OCI-M1 (cell line): ENCODE results near the gene SWAP70.

Source experiments
- DNase-seq: peaks from one replicate; lab custom pipeline; 2025; lab: John Stamatoyannopoulos, UW

Gene SWAP70

DNA sequence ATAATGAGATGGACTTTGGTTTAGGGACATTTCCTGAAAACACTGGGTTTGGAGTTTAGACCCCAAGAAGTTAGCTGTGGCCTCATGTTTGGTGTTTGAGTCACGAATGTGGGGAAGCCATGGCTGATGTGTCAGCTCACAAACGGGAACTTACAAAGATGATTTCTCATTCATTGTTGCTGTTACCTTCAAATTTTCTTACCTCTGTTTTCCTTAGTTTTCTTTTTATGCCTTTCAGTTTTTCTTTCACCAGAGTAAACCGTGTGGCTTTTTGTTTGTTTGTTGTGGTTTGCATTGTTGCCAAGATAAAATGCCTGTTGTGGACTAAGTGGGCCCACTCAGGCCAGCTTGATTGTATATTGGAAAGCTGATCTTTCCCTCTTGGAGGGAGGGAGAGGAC, 89.1 kb downstream of the SWAP70 start:
- peak; percentile 41 for DNase-seq

DNA sequence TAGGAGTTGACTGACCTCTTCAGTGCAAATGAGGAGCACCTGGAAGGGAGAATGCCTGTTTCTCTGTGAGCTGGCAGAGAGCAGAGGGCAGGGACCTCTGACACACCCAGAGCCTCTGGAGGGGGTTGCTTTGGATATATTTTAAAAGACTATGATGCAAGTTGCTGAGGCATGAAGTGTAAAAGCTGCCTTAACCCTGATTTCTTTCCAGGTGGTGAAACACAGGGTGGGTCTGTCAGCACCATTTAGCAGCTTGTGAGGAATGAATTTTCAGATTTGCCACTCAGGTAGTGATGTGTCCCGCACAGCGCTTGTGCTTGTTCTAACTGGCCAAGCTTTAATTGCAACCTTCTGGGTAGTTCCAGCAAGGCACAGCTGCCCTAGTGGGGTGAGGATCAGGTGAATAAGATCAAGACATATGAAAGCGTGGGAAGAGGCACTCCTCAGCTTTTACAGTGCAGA, 90.2 kb downstream of the SWAP70 start:
- DNase-seq: no peak

DNA sequence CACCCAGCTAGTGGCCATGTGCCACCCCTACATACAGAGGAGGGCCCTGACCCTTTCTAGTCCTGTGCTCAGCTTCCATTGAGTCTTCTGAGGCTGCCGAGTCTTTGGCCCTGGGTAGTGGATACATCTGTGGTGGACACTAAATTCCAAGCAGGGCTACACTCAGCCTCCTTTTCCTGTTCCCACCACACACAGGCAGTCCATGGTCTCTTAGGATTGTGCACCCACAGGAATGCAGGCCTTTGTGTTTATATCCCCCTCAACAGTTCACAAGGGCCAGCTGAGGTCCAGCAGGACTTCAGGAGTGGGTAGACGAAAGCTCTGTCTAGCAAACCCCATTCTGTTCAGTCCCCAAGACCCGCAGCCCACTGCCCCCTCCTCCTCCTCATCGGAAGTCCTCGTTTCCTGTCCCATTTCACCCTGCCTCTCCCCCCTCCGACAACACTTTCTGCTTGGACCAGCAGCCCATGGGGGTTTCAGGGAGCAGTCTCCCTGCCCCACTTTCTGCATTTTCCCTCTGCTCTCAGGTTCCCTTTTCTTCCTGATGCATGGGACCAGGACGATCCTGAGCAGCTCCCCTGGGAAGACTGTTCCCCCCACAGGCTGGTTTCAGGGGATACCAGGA, 91.8 kb downstream of the SWAP70 start:
- no peak for DNase-seq

DNA sequence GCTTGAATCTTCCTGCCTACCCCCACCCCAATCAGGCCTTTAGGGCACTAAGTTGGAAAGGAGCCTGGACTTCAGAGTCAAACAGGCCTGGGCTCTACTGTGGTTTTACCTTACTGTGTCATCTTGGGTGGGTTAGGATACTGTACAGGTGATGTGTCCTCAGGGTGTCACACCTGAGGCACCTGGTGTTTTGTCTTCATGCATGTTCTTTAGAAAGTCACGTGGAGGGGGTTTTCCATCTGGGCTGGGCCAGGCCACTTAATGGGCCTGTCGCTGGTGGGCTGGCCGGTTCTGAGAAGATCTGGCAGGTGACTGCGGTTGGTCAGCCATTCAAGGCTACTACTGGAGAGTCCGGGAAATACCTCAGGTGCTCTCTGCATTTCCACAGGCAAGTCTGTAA, 92.6 kb downstream of the SWAP70 start:
- DNase-seq: no peak

DNA sequence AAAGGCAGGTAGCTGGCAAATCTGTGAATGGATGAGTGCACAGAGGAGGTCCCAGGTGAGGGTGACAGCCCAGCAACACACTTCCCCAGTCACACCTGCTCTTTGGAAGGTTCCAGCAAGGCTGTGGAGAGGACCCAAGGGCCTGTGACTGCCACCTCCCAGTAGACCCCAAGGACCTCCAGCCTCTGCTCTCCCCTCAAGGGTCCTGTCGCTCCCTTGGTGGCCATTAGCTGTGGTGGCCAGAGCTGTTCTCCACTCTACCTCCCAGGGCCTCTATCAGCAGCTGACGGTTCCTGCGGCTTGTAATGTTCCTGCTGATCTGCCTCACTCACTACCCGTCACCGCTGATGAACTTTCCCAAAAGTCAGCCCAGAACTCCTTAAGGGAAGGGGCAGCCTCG, 93.0 kb downstream of the SWAP70 start:
- no peak for DNase-seq

DNA sequence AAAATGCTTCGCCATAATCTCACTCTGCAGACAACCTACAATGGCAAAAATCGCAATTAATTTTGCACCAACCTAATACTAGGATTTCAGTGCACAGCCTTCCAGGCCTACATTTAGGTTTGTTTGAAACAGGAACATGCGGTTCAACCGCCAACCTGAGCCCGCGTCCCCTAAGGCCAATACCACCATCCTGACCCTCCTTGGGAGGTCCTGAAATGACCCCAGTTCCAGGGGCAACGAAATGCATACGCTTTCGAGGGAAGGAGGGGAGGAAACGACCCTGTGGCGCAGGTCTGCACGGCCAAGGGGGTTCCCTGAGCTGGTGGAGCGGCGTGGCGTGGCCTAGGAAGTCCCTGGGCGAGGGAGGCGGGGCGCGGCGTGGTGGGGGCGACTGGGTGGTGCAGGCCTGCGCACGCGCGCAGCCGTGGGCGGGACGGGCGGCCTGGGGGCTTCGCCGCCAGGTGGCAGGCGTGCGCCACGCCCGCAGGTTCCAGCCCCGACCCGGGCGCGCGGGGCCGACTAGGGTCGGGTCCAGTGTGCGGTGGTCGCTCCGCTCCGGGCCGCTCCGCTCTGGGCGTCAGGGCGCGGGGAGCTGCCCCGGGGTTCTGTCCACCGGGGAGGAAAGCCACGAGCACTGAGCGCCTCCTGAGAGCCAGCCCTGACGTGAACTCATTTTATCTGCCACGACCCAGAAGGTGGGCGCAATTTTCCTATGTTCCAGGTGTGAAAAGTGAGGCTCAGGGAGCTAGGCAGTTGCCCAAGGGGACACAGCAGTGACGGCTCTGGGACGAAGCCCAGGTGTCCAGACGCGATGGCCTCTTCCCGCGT, 94.1 kb downstream of the SWAP70 start:
- DNase-seq: peak; percentile 90

DNA sequence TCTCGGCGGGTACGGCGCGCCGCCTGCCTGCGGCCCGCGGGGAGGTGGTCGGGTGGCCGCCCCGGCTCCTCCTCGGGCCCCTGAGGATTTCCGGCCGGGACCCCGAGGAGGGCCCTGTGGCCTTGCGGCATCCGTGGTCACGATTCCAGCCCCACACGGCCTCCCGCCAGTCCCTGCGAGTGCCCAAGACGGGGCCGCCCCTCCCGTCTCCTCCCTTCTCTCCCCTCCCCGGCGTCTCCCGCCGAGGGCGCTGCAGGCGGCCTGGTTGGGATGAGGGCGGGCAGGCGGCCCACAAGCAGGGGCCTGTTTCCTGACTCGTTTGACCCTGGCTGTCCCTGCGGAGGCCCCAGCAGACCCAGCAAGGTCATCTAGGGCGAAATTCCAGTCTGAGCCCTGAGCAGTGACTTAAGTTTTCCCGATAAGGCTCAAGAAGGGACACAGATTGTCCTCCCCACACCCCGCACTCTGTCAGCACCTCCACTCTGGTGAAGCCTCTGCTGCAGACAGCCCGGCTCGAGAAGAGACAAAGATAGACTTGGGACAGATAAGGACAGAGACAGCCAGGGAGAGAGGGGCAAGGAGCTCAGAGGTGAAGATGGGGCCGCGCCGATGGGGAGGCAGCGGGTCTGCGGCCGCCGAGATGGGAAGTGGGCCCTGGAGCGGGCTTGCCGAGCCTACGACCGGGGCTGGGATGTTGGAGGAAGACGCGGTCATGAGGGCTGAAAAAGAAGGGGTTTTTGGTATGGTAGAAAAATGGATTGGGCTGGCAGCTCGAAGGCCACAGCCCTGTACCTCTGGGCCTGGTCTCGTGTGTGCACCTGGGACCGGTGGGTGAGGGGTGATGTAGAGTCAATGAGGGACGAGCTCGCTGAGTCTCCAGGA, 95.0 kb downstream of the SWAP70 start:
- DNase-seq: peak; percentile 83

DNA sequence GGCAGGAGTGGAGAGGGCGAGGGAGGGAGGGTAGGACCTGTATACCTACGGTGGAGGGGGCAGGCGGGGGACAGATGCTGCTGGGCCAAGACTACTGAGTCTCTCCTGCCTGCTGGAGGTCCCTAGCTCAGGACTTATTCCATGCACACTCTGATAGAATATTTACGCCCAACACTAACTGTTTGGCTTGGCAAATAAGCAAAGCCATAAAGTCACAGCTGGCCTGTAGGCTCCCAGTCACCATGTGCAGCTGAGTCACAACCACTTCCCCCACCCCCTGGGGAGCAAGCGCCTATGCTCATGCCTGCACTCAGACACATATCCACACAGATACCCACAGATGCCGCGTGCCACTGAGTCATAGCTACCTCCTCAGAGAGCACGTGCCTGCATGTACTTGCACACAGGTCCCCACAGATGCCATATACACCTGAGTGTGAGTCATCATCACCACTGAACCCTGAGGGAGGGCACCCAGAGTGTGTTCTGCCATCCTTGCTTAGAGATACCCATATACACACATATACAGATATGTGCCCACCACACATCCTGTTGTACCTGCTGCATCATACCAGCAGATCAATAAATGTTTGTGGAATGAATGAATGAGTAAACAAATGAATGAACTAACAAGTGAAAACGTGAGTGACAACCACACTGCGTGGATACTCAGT, 95.8 kb downstream of the SWAP70 start:
- peak; percentile 10 for DNase-seq

DNA sequence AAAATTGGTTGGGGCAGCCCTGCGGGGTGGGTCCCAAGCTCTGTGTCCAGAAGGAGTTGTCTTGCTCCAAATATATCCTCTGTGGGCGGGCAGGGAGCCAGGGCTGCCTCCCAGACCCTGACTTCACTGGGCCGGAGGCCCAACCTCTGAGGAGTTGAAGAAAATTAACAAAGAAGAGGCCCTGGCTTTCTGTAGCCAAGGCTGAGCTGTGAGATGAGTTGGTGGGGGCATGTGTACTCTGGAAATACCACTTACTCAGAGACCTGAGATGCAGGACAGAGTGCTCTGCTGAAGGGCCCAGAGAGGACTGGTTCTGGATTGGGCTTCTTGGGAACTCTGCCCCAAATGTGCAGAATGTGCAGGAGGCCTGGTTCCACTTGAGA, 96.3 kb downstream of the SWAP70 start:
- DNase-seq: no peak

DNA sequence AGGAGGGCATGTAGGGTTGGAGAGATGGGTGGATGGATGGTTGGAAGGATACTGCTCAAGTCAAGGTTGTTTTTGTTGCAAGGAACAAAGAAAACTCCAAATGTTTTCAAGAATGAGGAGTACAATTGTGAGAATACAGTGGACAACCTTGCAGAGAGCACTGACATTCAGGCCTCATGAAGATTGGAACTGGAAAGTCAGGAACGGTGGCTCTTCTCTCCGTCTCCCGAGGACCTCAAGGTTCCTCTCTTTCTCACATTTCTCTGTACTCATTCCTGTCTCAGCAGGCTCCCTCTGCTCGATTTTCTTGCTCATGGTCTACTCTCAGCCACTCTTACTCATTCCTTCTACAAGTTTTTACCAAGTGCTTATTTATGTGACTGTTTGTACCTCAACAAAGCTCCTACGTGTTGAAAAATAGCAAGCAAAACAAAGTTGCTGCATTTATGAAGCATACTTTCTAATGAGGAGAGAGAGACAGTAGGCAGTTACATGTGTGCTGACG, 97.6 kb downstream of the SWAP70 start:
- no peak for DNase-seq

DNA sequence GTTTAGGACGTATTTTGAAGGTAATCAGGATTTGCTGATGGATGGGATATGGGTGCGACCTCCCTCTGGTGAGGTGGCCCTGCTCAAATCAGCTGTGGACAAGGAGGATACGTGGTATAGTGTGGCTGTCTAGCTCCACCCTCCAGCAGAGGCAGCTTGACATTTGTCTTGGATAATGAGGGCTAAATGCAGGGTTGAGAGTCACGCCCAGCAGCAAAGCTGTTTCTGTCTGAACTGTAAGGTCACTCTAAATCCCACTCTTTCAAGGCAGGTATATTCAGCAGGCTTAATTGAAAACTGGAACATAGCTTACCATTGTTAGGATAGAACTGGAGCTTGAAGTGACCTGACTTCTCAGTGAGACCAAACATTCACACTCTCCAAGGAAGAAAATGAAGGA, 98.7 kb downstream of the SWAP70 start:
- no peak for DNase-seq

DNA sequence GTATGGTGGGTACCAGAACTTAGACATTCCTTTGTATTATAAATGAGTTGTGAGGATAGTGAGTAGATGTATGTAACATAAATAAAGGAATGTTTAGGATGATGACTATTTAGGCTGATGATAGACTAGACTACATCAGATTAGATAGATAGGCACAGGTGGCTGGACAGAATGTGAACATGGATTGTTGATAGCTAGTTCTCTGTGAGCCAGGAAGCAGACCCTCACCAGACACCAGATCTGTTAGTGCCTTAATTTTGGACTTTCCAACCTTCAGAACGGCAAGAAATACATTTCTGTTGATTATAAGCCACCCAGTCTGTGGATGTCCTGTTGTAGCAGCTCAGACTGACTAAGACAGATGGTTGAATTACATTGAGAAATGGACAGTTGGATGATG, 99.4 kb downstream of the SWAP70 start:
- no peak for DNase-seq

DNA sequence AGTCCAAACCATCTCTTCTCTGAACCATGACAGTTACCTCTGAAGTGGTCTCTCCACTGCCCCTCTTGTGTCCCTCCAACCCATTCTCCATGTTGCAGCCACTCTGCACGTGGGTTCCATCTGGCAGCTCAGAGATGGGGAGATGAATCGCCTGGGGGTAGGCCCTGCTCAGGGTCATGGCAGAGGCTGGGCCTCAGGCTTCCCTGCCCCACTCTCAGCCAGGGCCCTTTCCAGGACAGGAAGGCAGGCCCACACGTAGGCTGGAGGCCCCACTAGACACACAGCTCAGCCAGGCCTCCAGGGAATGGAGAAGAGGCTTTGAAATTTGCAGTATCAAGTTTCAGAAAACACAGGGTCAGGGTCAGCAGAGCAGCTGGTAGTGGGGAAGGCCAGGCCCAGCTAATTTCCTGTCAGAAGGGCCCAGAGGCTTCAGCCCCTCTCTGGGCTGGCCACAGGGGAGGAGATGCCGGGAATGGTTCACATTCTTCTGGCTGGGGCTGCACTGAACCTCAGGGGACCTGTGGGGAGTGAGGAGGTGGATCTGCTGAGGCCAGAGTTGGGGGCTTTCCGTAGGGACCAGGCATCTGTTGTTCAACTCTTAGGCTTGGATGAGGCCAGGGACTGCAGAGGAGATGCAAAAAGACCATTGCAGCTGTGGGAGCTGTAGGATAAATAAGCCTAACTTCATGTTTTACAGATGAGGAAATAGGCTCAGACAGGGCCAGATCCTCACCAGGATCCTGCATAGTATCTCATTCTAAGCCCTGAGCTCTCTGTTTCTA, 101.6 kb downstream of the SWAP70 start:
- DNase-seq: no peak

DNA sequence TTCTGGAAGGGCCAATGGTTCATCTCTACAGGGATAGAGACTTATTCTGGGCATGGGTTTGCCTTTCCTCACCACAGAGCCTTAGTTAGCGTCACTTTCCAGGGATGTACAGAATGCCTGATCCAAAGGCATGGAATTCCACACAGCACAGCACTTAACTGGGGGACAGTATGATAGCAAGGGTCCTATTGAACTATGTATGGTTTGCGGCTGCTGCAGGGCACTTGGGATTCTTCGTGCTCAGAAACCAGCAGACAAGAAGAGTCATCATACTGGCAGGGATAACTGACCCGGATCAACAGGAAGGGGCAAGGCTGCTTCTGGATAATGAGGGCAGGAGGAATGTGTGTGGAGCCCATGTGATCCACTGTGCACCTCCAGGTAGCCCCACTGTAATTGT, 105.7 kb downstream of the SWAP70 start:
- DNase-seq: no peak

DNA sequence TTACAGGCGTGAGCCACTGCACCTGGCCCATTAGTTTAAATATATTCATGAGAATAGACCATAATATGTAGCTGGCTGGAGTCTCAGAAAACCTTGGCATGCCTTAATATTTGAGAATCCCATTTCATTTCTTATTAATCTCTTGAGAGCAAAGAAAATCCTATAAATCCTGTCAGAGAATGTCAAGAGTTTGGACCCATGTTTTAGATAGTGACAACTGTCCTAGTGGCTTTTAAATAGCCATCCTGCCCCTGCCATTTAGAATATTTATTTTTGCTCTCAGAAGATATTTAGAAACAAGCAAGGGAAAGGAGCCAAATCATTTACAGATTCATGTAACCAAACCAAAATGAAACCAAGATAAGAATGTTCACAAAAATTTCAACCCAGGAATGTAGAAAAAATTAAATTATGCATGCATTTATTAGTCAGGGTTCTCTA, 107.2 kb downstream of the SWAP70 start:
- no peak for DNase-seq

DNA sequence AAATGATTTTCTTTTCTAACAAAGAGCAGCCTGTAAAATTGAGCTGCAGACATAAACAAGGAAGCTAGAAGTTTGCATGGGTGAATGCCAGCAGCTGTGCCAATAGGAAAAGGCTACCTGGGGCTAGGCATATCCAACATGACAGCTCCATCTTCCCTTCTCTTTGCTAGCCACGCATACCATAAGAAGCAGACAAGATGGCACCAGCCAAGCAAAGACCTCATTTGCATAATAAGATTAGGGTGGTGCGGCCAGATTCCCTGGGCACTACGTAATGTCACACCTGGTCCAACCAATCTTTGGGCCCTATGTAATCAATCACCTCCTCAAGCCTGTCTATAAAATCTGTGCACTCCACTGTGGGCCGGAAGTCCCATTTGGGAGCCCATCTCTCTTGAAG, 108.3 kb downstream of the SWAP70 start:
- DNase-seq: no peak

DNA sequence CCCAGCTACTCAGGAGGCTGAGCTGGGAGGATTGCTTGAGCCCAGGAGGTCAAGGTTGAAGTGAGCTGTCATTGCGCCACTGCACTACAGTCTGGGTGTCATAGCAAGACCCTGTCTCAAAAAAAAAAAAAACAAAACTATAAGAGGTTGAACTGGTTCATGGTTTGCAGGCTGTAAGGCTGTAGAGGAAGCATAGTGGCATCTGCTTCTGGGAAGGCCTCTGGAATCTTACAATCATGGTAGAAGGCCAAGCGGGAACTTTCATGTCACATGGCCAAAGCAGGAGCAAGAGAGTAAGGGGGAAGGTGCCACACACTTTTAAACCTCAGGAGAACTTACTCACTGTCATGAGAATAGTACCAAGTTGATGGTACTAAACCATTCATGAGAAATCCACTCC, 109.6 kb downstream of the SWAP70 start:
- DNase-seq: no peak

DNA sequence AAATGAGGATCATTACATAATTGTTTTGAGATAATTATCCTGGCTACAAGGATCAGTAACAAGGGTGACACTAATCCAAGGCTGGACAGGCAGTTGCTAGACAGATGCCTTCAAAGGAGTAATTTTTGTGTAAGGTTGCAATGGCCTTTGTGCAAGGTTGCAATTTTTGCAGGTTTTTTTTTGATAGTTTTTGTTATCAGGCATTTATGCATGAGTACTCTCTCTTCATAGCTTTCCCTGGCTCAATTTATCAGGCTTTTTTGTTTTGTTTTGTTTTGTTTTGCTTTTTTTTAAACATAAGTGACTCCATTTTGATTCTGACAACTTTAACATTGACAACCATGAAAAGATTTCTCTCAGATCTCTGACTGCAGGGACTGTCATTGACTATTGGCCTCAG, 110.2 kb downstream of the SWAP70 start:
- DNase-seq: no peak

DNA sequence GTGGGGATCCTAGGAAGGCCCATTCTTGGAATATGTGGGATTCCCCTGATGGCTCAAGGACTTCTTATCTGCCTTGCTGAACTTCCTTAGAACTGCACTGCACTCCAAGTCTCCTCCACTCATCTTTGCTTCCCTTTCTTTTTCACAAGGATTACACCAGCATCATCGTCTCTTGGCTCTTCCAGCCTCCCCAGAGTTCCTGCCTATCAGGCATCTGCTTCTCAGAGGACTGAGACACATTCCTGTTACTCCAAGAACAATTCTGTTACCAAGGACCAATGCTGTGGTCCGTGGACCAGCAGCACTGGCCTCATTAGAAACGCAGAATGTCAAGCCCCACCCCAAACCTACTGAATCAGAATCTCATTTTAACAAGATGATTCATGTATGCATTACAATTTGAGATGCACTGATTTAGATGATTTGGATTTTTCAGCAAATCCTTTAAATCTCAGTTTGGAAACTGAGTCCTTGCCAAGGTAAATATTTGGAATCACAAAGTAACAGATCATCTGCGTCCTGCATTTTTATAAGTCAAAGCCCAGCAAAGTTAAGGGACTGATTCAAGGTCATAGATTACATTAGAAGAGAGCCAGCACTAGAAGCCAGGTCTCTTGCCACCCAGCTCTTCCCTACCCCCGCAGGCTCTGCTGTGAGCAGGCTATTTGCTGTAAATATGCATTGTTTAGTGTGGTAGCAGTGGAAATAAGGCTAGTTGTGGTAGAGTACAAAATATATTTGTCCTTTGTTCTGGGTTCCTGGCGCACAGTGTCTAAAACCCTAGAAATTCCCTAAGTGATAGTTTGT, 110.9 kb downstream of the SWAP70 start:
- no peak for DNase-seq

DNA sequence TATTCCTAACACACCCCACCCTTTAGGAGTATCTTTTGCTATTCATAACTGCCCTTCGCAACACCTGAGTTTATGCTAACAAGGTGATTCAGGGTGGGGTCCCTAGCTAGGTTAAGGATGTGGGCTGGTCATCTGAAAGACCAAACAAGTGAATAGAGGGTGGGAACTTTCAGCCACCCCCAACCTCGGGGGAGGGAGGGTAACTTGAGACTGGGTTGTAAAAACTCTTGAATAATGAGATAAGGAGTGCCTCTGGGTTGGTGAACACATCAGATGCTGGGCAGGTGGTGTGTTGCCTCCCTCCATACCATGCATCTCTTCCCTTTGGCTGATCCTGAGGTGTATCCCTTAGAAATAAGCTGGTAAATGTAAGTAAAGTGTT, 111.5 kb downstream of the SWAP70 start:
- no peak for DNase-seq
